Esophagus squamous epithelium (tissue), 5 donors: Measurements from ENCODE around the gene CD44. TPM values are rescaled to one million over a fixed set of nuclear protein-coding genes. Genes with fewer than 3 reads are reported as not detected.

ENCODE experiments used
- DNase-seq: peaks from one replicate; lab custom pipeline; 2025; lab: John Stamatoyannopoulos, UW
- H3K27ac ChIP-seq, 4 donors: fragments of 200-600 bp; sonication (generic); one replicate each; pipeline ENCODE4 v1.5.1; 2016 to 2019; ENCODE audit warnings: mild to moderate bottlenecking in 1 of 4
- H3K27me3 ChIP-seq, 4 donors: fragments of 200-600 bp; sonication (generic); 1 replicate in 3 of 4; 2 replicates in 1 of 4; pipeline versions ENCODE4 v1.5.1 to v1.6.0; 2017 to 2021; ENCODE audit warnings: antibody characterized with exemption in 1 of 4
- H3K36me3 ChIP-seq, 3 donors: fragments of 200-600 bp; sonication (generic); one replicate each; pipeline ENCODE4 v1.5.1; 2016 to 2019
- H3K4me1 ChIP-seq, 3 donors: fragments of 200-600 bp; sonication (generic); one replicate each; pipeline ENCODE4 v1.5.1; 2017 to 2019
- H3K4me3 ChIP-seq, 4 donors: fragments of 200-600 bp; sonication (generic); 1 replicate in 3 of 4; 2 replicates in 1 of 4; pipeline ENCODE4 v1.5.1; 2016 to 2019; ENCODE audit warnings: mild to moderate bottlenecking in 2 of 4, moderate library complexity in 1 of 4
- H3K9me3 ChIP-seq, 3 donors: fragments of 200-600 bp; sonication (generic); one replicate each; pipeline ENCODE4 v1.5.1; 2016 to 2019
- CTCF ChIP-seq, 6 experiments: fragments of 450-650 bp in 4 of 6; fragments of 200-600 bp in 2 of 6; sonication (generic) in 2 of 6; IDR thresholded peaks; one replicate each; pipeline ENCODE4 v1.5.1; 2016 to 2019; ENCODE audit warnings: antibody characterized with exemption in 6 of 6, mild to moderate bottlenecking in 4 of 6, moderate library complexity in 4 of 6
- POLR2A ChIP-seq, 4 donors: fragments of 450-650 bp; IDR thresholded peaks; one replicate each; pipeline ENCODE4 v1.6.1; 2017; ENCODE audit warnings: antibody characterized with exemption in 4 of 4, mild to moderate bottlenecking in 4 of 4, moderate library complexity in 3 of 4
- WGBS, 2 donors: methylation state at CpG; one replicate each; pipeline ENCODE4 v1.1.5; 2018; 5-methylcytosine and 5-hydroxymethylcytosine counted together
- intact Hi-C: fragments of 100-400 bp; cut with DNase I; formaldehyde crosslinking; loops from one replicate; pipeline ENCODE4 v1.15.0; 2022
- total RNA-seq, 4 donors: library from RNA; depleted of rRNA; stranded (reverse); fragments of >200 nt; gene quantifications; one replicate each; pipeline ENCODE4 v1.1.0, GENCODE V29; 2016
- donor health status: DM: yes; HTN: yes; CAD: no.

The CD44 gene
- total RNA-seq, 4 donors from 2014 or later: 418 to 565 (median 463) TPM

GRCh38 chr11:35167426-35167954 lies 28.5 kb downstream of the CD44 start:
- Histone ChIP-seq H3K27ac (peak overlapping the region; percentile 65 to 84 (median 76)), H3K9me3 (no peaks in the 10 kb centered on the region), H3K4me3 (peak overlapping the region in 1 of 4 donors; percentile 13), H3K27me3 (no peaks in the 10 kb centered on the region), H3K36me3 (no peaks in the 10 kb centered on the region), H3K4me1 (peaks cover 47 to 98% (median 74%) of the 10 kb centered on the region in 3 donors)
- DNase-seq: no peak
- TF ChIP-seq POLR2A (IDR thresholded peaks at IDR 0.05): no peak
- no peak for TF ChIP-seq CTCF (IDR thresholded peaks at IDR 0.05)
- 8% methylated on average over 2 of the region's 2 CpGs; no CpG with 5 or more reads in 1 of the 2 donors for WGBS, 2 donors
- intact Hi-C loops: no loop called here

- Histone ChIP-seq H3K36me3 (no peaks in the 10 kb centered on the region), H3K9me3 (no peaks in the 10 kb centered on the region), H3K4me3 (no peak overlapping the region), H3K27ac (peak overlapping the region in 3 of 4 donors; percentile 75 to 84 (median 77)), H3K27me3 (no peaks in the 10 kb centered on the region), H3K4me1 (peaks cover 47 to 98% (median 76%) of the 10 kb centered on the region in 3 donors)
- 75 to 80% methylated on average over 2 of the region's 2 CpGs for WGBS, 2 donors
- intact Hi-C loops: no loop called here
- no peak for TF ChIP-seq CTCF (IDR thresholded peaks at IDR 0.05)
- no peak for TF ChIP-seq POLR2A (IDR thresholded peaks at IDR 0.05)
- DNase-seq: no peak
Measured at GRCh38 chr11:35168671-35169070, 29.7 kb downstream of the CD44 start.

GRCh38 chr11:35169112-35169511 lies 30.1 kb downstream of the CD44 start:
- Histone ChIP-seq H3K36me3 (no peaks in the 10 kb centered on the region), H3K27ac (peak overlapping the region in 3 of 4 donors; percentile 75 to 84 (median 77)), H3K4me1 (peaks cover 47 to 98% (median 76%) of the 10 kb centered on the region in 3 donors), H3K27me3 (no peaks in the 10 kb centered on the region), H3K9me3 (no peaks in the 10 kb centered on the region), H3K4me3 (no peak overlapping the region)
- 69 to 85% methylated on average over 2 of the region's 2 CpGs for WGBS, 2 donors
- no peak for DNase-seq
- no peak for TF ChIP-seq POLR2A (IDR thresholded peaks at IDR 0.05)
- TF ChIP-seq CTCF (IDR thresholded peaks at IDR 0.05): no peak
- intact Hi-C loops: no loop called here

- WGBS, 2 donors: 88 to 100% methylated on average over 1 of the region's 1 CpG
Measured at GRCh38 chr11:35169754-35170153, 30.8 kb downstream of the CD44 start.

More at GRCh38 chr11:35169754-35170153, 30.8 kb downstream of the CD44 start:
- Histone ChIP-seq H3K9me3 (no peaks in the 10 kb centered on the region), H3K27me3 (no peaks in the 10 kb centered on the region), H3K27ac (peak overlapping the region in 3 of 4 donors; percentile 75 to 84 (median 77)), H3K4me1 (peaks cover 49 to 98% (median 76%) of the 10 kb centered on the region in 3 donors), H3K4me3 (no peak overlapping the region), H3K36me3 (no peaks in the 10 kb centered on the region)
- DNase-seq: no peak
- no peak for TF ChIP-seq CTCF (IDR thresholded peaks at IDR 0.05)
- TF ChIP-seq POLR2A (IDR thresholded peaks at IDR 0.05): no peak
- intact Hi-C loops: no loop called here
